Measurements from ENCODE around the gene ZNF367. TPM values are rescaled to one million over a fixed set of nuclear protein-coding genes. Genes with fewer than 3 reads are reported as not detected.
"Not testable (repeated sequence)": the region's sequence is repeated elsewhere in the genome, so short reads cannot be mapped to it uniquely, and the experiment has no call there.

The ZNF367 gene
- total and polyA plus RNA-seq, 2 donors (not counting 1 experiment from before 2014, with no cell fraction given): 0.66 to 2.2 TPM

GRCh38 chr9:96376891-96377874 lies 41.0 kb downstream of the ZNF367 start:
- H3K79me2 ChIP-seq (ENCODE audit: control insufficient read depth, insufficient read depth, low read length): peaks cover 8% of the 10 kb centered on the region
- no peaks in the 10 kb centered on the region for H3K9me3 ChIP-seq (ENCODE audit: control insufficient read depth, insufficient read depth, low read depth, low read length)
- no peaks in the 10 kb centered on the region for H4K20me1 ChIP-seq (ENCODE audit: control insufficient read depth, extremely low read depth, insufficient read depth, low read length)
- no peak overlapping the region for H3K27ac ChIP-seq (ENCODE audit: insufficient read depth, low read length)
- H2AFZ ChIP-seq (ENCODE audit: low read length): no peak overlapping the region
- no peaks in the 10 kb centered on the region for H3K36me3 ChIP-seq (ENCODE audit: control insufficient read depth, insufficient read depth, low read length)
- peaks cover 5% of the 10 kb centered on the region for H3K4me1 ChIP-seq (ENCODE audit: control insufficient read depth, extremely low read depth, insufficient read depth, low read length)
- DNase-seq (ENCODE audit: low read depth in 2 of 2): peak; percentile 38 to 87
- TF ChIP-seq CTCF (conservative IDR thresholded peaks at IDR 0.05 in 1 of 2, IDR thresholded peaks at IDR 0.05 in 1 of 2; ENCODE audit: low read depth in 1 of 2, low read length in 2 of 2) (no peak), EZH2 (IDR thresholded peaks at IDR 0.05; ENCODE audit: low read length, missing control alignments) (no peak)
- no peak overlapping the region for H3K4me3 ChIP-seq (replicated peaks in 1 of 4; ENCODE audit: control extremely low read depth in 1 of 4, insufficient read depth in 1 of 4, low read depth in 3 of 4, low read length in 4 of 4)
- no peaks in the 10 kb centered on the region for H3K27me3 ChIP-seq (ENCODE audit: control insufficient read depth, insufficient read depth, low read length)
- no peak overlapping the region for H3K4me2 ChIP-seq (ENCODE audit: extremely low read depth, insufficient read depth, low read length)
- H3K9ac ChIP-seq (ENCODE audit: insufficient read depth, low read length): no peak overlapping the region

- H3K4me3 ChIP-seq (replicated peaks in 1 of 4; ENCODE audit: control extremely low read depth in 1 of 4, insufficient read depth in 1 of 4, low read depth in 3 of 4, low read length in 4 of 4); H3K36me3 ChIP-seq (ENCODE audit: control insufficient read depth, insufficient read depth, low read length); H3K9me3 ChIP-seq (ENCODE audit: control insufficient read depth, insufficient read depth, low read depth, low read length); DNase-seq (ENCODE audit: low read depth in 2 of 2); H3K4me1 ChIP-seq (ENCODE audit: control insufficient read depth, extremely low read depth, insufficient read depth, low read length); H4K20me1 ChIP-seq (ENCODE audit: control insufficient read depth, extremely low read depth, insufficient read depth, low read length); H3K9ac ChIP-seq (ENCODE audit: insufficient read depth, low read length); H3K27me3 ChIP-seq (ENCODE audit: control insufficient read depth, insufficient read depth, low read length); H3K79me2 ChIP-seq (ENCODE audit: control insufficient read depth, insufficient read depth, low read length); H3K27ac ChIP-seq (ENCODE audit: insufficient read depth, low read length); H2AFZ ChIP-seq (ENCODE audit: low read length); H3K4me2 ChIP-seq (ENCODE audit: extremely low read depth, insufficient read depth, low read length): not testable (repeated sequence)
Observed at GRCh38 chr9:96375507-96375906, 42.7 kb downstream of the ZNF367 start.

- Histone ChIP-seq H4K20me1 (ENCODE audit: control insufficient read depth, extremely low read depth, insufficient read depth, low read length) (no peaks in the 10 kb centered on the region), H3K4me1 (ENCODE audit: control insufficient read depth, extremely low read depth, insufficient read depth, low read length) (no peaks in the 10 kb centered on the region), H3K27ac (ENCODE audit: insufficient read depth, low read length) (no peak overlapping the region), H2AFZ (ENCODE audit: low read length) (no peak overlapping the region), H3K4me3 (replicated peaks in 1 of 4; ENCODE audit: control extremely low read depth in 1 of 4, insufficient read depth in 1 of 4, low read depth in 3 of 4, low read length in 4 of 4) (no peak overlapping the region), H3K9me3 (ENCODE audit: control insufficient read depth, insufficient read depth, low read depth, low read length) (no peaks in the 10 kb centered on the region), H3K36me3 (ENCODE audit: control insufficient read depth, insufficient read depth, low read length) (peaks cover 3% of the 10 kb centered on the region), H3K79me2 (ENCODE audit: control insufficient read depth, insufficient read depth, low read length) (no peaks in the 10 kb centered on the region), H3K9ac (ENCODE audit: insufficient read depth, low read length) (no peak overlapping the region), H3K27me3 (ENCODE audit: control insufficient read depth, insufficient read depth, low read length) (no peaks in the 10 kb centered on the region), H3K4me2 (ENCODE audit: extremely low read depth, insufficient read depth, low read length) (no peak overlapping the region)
- TF ChIP-seq EZH2 (IDR thresholded peaks at IDR 0.05; ENCODE audit: low read length, missing control alignments): no peak
- no peak for TF ChIP-seq CTCF (conservative IDR thresholded peaks at IDR 0.05 in 1 of 2, IDR thresholded peaks at IDR 0.05 in 1 of 2; ENCODE audit: low read depth in 1 of 2, low read length in 2 of 2)
- no peak for DNase-seq (ENCODE audit: low read depth in 2 of 2)
Observed at GRCh38 chr9:96367943-96368342, 50.2 kb downstream of the ZNF367 start.
